ENCODE results near the gene HMX3. TPM values are rescaled to one million over a fixed set of nuclear protein-coding genes. Genes with fewer than 3 reads are reported as not detected.
A peak's percentile ranks its signal among the peaks of the same experiment; 100 is the strongest.

HMX3 gene
- total RNA-seq, 2 donors from 2014 or later, result 0.36 to 1.2 TPM

DNA sequence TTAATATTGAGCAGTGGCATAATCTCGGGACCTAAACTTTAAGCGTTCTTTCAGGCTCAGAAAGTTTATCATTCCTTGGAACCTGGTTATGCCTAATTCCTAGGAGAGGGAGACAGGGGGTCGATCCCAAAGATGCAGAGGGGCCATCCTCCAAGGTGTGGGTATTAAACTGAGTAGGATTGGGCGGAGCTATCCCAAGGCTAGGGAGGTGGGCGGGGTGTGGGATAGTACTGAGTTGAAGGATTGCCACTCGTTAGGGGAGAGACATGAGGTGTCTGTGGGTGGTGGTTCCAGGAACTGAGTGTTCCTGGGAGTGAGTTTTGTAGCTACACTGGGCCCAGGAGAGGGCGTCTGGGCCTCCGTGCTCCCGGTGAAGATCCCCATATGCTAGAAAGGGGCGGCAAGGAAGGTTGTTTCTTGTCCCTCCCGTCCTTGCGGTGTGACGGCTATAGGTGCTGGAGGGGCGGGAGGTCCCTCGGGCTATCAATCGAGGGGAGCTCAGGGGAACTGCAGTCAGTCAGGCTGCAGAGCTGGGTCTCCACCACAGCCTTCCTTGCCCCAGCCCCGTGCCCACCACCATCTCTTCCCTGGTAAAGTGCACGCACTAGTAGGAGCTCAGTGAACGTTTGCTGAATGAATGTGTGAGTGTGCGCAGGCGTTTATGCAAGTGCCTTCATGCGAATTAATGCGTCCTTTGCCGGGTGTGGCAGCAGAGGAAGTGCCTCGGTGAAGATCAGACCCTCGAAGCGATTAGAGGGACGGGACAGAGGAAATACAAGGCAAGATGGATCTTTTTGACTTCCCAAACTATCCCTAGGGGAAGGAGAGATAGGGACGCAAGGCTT is 9.1 kb downstream of the HMX3 start:
- ATAC-seq (peak; percentile 20), DNase-seq (no peak)
- intact Hi-C loops (cut with DNase I, micrococcal nuclease), result no loop called here

DNA sequence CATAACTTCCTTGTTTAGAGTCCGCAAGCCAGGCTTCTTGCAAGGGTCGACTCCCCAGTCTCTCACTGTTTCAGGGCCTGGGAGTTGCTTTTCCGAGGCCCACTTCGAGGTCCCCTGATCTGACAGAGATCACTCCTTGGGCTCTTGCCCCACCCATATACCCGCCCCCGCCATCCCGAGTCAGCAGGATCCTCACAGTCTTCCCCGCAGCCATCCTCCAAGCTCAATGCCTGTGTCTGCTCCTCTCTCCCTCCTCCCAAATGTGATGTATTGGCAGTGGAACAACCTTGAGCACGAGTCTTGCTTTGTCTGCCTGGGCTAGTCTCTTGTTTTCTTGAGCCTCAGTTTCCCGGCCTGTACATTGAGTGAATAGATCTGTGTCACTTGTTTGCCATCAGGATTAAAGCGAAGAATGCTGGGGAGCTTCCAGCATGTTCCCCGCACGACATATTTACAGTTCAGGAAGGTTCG is 9.8 kb downstream of the HMX3 start:
- DNase-seq (no peak), ATAC-seq (no peak)
- intact Hi-C loops (cut with DNase I, micrococcal nuclease), result no loop called here

DNA sequence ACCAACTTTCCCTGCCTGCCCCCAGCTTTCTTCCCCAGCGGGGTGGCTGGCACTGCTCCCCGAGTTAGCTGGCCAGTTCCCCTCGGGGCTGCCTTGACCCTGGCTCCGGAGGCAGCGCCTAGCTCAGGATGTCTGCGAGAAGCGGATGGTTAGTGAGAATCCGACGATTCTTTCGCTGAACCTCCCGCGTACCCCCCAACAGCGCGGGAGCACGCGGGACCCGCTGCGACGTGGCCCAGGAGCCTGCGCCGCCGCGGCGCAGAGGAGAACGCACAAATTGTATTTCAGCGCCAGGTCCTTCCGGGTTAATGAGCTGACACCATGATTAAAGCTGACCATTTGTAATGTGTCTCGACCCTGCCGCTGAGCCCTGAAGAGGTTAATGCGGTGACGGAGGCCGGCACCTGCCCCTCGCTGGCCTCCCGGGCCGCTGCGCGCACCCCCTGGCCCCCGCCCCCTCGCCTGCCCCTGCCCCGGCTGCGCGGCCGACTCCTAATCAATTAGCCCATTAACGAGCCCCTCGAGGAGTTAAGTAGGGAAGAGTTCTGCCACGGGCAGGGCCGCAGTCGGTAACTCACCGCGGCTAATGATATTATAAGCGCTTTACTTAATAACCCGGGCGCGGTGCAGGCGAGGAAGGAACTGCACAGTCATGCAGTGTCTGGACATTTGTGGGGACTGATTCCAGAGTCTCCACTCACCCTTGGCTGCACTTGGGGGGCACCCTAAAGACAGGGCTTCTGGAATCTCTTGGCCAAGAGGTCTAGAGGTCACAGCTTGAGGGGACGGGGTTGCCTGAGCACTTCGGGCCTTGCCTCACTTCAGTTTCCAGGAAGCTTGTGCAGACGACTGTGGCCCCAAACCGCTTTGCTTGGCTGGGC is 10.5 kb downstream of the HMX3 start:
- intact Hi-C loops (cut with DNase I, micrococcal nuclease), result no loop called here
- DNase-seq (no peak), ATAC-seq (no peak)

DNA sequence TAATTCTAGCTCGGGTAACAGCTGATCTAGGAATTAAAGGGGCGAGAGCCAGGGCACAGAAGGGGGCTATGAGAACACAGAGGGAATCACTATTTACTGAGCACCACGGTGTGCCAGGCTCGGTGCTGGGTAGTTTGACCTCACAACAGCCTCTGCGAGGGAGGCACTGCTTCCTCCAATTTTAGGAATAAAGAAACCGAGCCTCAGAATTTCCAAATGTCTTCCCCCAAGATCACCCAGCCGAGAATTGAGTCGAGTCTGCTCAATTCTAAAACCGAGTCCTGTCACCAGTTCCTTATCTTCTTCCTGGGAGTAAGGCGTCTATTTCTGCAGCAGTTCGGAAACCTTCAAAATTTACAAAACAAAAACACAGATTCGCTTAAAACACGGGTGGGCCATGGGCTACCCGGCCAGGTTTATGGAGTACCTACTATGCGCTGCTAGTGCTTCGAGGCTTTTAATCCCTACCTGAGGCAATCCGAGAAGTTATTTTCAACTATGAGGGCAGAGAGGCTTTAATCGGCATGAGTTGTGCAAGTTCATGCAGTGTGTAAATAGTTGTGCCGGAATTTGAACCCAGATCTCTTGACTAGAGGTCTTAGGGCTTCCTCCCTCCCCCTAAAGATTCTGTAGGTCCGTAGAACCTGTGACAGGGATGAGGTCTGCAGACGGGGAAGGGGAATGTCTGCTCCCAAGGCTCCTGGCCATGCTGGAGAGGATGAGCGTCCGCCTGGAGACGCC is 11.3 kb downstream of the HMX3 start:
- DNase-seq (no peak), ATAC-seq (no peak)
- intact Hi-C loops (cut with DNase I, micrococcal nuclease), result no loop called here

DNA sequence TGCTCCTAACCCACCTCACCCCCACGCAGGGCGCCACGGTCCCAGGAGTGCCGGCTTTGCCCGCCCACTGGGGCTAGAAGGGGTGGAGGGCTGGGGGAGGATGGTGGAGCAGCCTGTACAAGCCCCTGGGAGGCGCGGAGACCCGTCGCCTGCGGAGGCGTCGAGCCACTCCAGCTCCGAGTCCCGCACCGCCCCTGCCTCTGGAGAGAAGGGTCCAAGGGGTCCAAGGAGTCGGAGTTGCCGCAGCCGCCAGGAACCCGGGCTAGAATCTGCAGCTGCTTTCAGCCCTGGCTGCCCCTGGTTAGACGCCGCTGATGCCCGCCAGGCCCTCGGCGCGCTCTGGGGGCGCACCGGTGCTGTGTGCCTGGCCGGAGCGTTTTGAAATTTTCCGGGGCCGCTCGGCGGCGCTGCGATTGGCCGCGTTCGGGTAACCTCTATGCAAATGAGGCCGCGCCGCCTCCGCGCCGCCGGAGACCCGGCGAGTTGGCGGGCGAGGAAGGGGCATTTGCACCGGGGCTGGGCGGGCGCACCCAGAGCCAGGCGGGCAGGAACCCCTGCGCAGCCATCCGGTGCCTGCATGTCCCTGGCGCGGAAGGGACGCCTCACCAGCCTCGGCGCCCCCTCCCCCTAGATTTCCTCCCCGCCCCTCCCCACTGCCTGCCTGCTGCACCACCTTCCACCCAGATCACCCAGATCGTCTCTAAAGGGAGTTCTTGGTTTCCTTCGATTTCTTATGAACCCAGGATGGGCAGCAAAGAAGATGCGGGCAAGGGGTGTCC is 12.1 kb downstream of the HMX3 start, which contains the start of gene HMX2:
Gene HMX2, plus strand, starts transcription at position 502 of the 779 bp plus-strand sequence. Its CDS starts 243 bp downstream, at position 745.
- intact Hi-C loops (cut with DNase I, micrococcal nuclease), result no loop called here
- peak; percentile 11 for ATAC-seq
- no peak for DNase-seq

DNA sequence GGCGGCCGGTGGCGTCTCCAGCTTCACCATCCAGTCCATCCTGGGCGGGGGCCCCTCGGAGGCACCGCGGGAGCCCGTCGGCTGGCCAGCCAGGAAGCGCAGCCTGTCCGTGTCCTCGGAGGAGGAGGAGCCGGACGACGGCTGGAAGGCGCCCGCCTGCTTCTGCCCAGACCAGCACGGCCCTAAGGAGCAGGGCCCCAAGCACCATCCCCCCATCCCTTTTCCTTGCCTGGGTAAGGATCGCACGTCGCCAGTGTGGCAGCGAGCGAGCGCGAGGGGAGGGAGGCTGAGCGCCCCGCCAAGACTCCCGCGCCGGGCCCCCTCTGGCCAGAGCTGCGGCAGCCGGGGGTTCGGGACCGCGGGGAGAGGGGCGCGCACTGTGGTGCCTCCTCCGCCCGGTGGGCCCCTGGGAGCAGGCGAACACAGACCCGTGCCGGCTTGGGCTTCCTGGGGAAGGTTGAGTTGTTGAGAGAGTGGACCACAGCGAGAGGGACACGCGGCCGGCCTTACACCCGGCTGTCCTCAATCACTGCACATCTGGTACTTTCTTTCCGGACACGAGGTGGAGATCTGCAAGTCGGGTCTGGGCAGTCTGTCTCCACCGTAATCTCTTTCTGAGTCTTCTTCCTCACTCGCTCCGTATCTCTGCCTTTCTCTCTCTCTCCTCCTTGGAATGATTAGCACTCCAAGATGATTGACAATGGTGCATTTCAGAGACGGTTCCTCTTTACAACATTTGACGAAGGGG is 12.8 kb downstream of the HMX3 start:
- DNase-seq, result no peak
- intact Hi-C loops (cut with DNase I, micrococcal nuclease), result no loop called here
- ATAC-seq, result no peak

DNA sequence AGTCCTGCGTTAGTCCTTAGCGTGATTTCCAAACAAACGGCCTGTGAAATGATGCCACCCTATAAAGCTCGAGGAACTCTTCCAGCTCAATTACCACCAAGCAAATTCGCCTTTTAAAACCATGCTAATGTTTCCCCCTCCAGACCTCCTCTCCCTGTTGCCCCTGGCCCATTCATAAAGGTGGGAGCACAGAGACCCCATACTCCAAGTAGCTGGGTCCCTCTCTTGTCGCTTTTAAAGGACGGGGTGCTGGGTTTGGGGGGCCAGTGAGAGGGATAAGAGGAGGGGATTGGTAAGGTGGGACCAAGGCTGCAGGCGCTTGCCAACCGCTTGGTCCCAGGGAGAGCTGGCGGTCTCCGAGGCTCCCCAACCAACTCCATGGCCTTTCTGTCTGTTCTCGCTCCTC is 13.4 kb downstream of the HMX3 start:
- no peak for DNase-seq
- intact Hi-C loops (cut with DNase I, micrococcal nuclease), result no loop called here
- no peak for ATAC-seq

DNA sequence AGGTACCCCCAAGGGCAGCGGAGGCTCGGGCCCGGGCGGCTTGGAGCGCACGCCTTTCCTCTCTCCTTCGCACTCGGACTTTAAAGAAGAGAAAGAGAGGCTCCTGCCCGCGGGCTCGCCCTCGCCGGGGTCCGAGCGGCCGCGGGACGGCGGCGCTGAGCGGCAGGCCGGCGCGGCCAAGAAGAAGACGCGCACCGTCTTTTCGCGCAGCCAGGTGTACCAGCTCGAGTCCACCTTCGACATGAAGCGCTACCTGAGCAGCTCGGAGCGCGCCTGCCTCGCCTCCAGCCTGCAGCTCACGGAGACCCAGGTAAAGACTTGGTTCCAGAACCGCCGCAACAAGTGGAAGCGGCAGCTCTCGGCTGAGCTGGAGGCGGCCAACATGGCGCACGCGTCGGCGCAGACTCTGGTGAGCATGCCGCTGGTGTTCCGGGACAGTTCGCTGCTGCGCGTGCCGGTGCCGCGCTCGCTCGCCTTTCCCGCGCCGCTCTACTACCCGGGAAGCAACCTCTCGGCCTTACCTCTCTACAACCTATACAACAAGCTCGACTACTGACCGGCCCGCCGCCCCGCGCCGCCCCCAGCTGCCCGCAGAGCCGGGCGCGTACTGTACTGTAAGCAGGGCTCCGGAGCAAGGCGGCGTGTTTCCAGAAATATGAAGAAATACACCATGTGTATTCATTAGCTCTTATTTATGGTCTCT is 13.9 kb downstream of the HMX3 start:
- DNase-seq (no peak), ATAC-seq (no peak)
- intact Hi-C loops (cut with DNase I, micrococcal nuclease), result no loop called here

DNA sequence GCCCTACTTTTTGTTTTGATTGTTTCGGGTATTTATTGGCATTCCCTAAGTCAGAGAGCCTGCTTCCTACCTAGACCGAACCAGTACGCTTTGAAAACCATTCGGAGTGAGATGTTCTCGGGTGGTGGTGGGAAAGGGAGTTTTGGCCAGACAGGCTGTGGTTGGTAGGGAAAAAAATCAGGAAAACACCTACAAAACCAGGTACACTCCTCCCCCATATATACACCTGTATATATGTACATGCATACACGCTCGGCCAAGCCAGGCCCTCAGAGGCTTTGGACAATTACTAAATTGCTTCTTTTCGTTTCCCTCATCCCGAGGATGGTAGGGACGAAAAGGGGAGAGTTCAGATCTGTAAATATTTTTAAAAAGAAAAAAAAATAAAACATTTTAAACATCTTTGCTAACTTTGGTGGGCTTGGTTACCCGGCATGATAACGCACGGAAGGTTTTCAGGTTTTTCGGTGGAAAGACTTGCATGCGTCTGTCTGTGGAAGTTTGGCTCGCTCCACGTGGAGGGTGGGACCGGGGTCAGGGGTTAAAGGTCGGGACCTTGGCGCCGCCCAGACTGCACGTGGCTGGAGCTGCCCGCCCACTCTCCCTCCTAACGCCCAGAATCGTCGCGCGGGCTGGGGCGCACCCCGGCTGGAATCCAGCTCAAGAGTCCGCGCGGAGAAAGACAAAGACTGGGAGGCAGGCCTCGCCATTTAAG is 14.7 kb downstream of the HMX3 start:
- no peak for DNase-seq
- intact Hi-C loops (cut with DNase I, micrococcal nuclease), result no loop called here
- ATAC-seq, result no peak

DNA sequence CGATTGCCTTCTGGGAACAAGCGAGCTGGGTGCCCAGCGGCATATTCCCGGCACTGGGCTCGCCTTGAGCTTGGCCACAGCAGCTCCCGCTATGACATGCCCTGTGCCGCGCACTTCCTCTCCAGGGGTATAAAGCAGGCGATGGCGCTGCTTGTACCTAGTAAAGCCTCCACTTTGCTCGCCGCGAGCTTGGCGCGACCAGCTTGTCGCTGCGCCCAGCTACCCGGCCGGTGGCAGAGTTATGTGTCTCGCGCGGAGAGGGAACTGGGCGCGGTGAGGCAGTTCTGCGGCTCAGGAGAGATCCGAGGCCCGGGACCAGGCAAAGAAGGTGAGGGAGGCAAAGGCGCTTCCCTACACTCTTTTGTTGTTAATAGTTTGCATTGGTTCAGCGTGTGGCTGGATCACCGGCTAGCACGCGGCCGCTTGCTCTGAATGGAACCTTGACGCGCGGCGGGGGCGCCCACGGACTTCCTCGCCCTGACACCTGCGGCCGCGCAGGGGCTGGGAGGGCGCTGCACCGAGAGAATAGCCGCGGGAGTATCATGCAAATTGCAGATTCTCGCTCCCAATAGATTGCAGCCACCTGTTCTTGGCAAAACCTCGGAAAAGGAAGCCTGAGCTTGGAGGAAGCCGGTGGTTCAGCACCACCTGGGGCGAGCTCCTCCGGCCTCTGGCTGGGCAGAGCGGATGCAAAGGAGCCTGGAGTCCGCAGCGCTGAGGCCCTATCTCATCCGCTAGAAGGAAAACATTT is 15.4 kb downstream of the HMX3 start:
- intact Hi-C loops (cut with DNase I, micrococcal nuclease), result no loop called here
- ATAC-seq (no peak), DNase-seq (peak in 1 of 2 donors; percentile 35)

DNA sequence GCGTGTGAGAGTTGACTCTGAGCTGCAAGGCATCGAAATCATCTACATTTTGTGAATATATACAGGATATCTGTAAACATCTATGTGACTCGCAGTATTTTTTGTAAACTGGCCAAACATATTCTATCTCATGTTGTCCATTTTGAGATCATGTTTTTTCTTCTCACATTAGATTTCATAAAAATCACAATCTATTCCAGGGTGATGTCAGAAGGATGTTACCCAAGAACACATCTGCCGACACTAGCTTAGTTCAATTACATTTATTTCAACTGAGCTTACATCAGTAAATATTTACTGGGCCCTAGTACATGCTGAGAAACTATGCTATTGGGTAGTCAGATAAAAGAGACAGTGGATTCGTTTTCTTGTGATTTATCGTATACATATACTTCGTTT is 16.0 kb downstream of the HMX3 start:
- ATAC-seq (no peak), DNase-seq (no peak)
- intact Hi-C loops (cut with DNase I, micrococcal nuclease), result no loop called here

DNA sequence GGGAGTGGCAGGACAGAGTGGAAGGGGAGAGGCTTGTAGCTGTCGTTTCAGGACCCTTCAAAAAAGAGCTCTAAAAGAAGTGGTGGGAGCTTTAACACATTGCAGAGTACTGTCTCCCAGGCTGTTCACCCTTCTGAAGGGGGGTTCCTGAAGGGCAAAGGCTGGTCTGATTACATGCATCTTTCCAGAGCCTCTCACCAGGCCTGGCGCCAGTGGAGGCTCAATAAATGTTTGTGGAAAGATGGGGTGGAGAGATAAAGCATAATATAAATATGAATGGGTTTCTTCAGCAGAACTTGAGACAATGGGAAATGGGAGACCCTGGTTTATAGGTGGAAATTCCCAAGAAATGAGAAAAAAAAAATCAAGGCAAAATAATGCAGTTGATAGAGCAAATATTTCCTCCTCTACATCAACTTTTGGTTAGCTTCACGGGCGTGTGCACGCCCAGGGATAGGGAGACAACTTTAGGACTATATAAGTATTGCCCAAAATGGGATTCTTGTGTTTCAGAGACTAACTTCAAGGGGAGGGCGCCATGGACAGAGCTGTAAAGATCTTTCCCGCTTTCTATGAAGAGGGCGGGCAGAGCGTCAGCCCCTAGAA is 17.8 kb downstream of the HMX3 start:
- DNase-seq, result no peak
- no peak for ATAC-seq
- intact Hi-C loops (cut with DNase I, micrococcal nuclease), result no loop called here

DNA sequence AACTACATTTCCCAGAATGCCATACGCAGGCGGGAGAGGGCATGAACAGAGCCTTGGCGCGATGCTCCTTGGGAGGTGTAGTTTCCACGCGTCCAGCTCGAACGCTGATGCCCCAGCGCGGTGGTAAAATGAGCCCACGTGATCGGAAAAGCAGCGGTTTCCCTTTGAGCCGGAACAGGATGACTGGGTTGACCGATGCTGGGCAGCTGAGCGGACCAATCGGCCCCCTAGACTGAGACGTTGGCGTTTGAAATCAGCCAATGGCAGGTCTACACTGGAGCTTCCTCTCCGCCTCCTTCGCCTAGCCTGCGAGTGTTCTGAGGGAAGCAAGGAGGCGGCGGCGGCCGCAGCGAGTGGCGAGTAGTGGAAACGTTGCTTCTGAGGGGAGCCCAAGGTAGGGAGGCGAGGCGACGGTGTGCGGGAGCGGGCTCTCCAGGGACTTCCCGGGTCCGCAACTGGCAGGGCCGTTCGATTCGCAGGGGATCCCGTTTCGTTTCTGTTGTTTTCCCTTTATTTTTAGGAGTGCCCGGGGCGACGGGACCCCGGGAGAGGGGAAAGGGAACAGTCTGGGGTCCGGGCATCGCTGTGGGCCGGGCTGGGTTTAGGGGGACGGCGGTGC is 18.4 kb downstream of the HMX3 start, which contains the start of gene BUB3:
Gene BUB3, plus strand, starts transcription at position 311 of the 619 bp plus-strand sequence. CDS start 516 bp downstream, outside the sequence.
- intact Hi-C loops (cut with DNase I, micrococcal nuclease), result no loop called here
- DNase-seq, result peak; percentile 96 to 99
- peak; percentile 95 for ATAC-seq

DNA sequence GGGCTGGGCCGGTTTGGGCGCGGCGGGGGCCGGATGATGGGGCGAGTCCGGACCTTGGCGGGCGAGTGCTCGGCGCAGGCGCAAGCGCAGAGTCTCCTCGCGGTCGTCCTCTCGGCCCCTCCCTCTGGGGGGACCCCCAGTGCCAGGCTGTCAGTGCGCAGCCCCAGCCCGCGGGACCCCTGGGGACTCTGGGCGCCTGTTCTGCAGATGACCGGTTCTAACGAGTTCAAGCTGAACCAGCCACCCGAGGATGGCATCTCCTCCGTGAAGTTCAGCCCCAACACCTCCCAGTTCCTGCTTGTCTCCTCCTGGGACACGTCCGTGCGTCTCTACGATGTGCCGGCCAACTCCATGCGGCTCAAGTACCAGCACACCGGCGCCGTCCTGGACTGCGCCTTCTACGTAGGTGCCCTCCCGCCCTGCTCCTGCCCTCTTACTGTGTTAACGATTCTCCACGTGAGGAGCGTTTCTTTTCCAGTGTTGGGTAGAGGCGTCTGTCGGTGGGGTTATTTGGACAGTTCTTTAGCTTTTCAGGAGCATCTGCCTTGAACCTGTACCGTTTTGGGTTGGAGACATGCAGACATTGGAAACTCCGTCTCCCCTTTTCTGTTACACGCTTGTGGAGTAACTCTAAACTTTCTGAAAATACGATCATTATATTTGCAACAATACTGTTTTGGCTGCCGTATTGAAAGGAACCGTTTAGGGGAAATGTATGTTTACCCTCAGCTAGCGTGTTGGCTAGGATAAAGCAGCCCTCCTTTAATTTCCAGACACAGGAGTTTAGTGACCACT is 19.1 kb downstream of the HMX3 start:
- DNase-seq (peak; percentile 69 to 70), ATAC-seq (peak; percentile 61)
- intact Hi-C loops (cut with DNase I, micrococcal nuclease), result no loop called here
